ENCODE measurements around the gene ELF2.

- TF ChIP-seq CTCF (IDR thresholded peaks at IDR 0.05) (no peak), SIN3A (IDR thresholded peaks at IDR 0.05; ENCODE audit: borderline replicate concordance, insufficient read depth, low read depth, low read length) (no peak), POLR2AphosphoS5 (IDR thresholded peaks at IDR 0.05; ENCODE audit: low read depth, low read length) (no peak)
Observed at GRCh38 chr4:139022835-139023234, 154.2 kb downstream of the ELF2 start.

All from Panc1 (cell line).